Spleen (tissue), 11 donors: ENCODE results near the gene ERI3. TPM values are rescaled to one million over a fixed set of nuclear protein-coding genes. Genes with fewer than 3 reads are reported as not detected.
A peak's percentile ranks its signal among the peaks of the same experiment; 100 is the strongest.

Source experiments
- DNase-seq: peaks from one replicate; pipeline ENCODE4 v3.0.0-alpha.2; 2020
- H3K27ac ChIP-seq, 8 donors: fragments of 200-600 bp; sonication (generic) in 7 of 8; 1 replicate in 4 of 8; 2 replicates in 4 of 8; pipeline versions ENCODE4 v1.5.0 to v1.8.0; 2016 to 2021; ENCODE audit warnings: inconsistent platforms in 4 of 8, mild to moderate bottlenecking in 4 of 8, moderate library complexity in 1 of 8
- H3K27me3 ChIP-seq, 7 donors: fragments of 200-600 bp; sonication (generic) in 6 of 7; replicated peaks in 1 of 7; 1 replicate in 4 of 7; 2 replicates in 3 of 7; pipeline versions ENCODE4 v1.5.0 to v1.8.0; 2016 to 2021; ENCODE audit warnings: inconsistent platforms in 3 of 7, mild to moderate bottlenecking in 1 of 7
- H3K36me3 ChIP-seq, 6 donors: fragments of 200-600 bp; sonication (generic) in 5 of 6; 1 replicate in 4 of 6; 2 replicates in 2 of 6; pipeline versions ENCODE4 v1.5.0 to v1.8.0; 2016 to 2021; ENCODE audit warnings: inconsistent platforms in 2 of 6
- H3K4me1 ChIP-seq, 6 donors: fragments of 200-600 bp; sonication (generic) in 5 of 6; 1 replicate in 3 of 6; 2 replicates in 3 of 6; pipeline versions ENCODE4 v1.5.0 to v1.8.0; 2016 to 2021; ENCODE audit warnings: inconsistent platforms in 3 of 6
- H3K4me3 ChIP-seq, 8 donors: fragments of 200-600 bp; sonication (generic) in 7 of 8; 1 replicate in 4 of 8; 2 replicates in 4 of 8; pipeline versions ENCODE4 v1.5.0 to v1.8.0; 2016 to 2021; ENCODE audit warnings: inconsistent platforms in 4 of 8, mild to moderate bottlenecking in 4 of 8, moderate library complexity in 2 of 8
- H3K9me3 ChIP-seq, 8 donors: fragments of 200-600 bp; sonication (generic) in 7 of 8; 1 replicate in 4 of 8; 2 replicates in 4 of 8; pipeline versions ENCODE4 v1.5.0 to v1.8.0; 2016 to 2021; ENCODE audit warnings: inconsistent platforms in 4 of 8
- CTCF ChIP-seq, 11 experiments: fragments of 200-600 bp in 7 of 11; fragments of 450-650 bp in 4 of 11; sonication (generic) in 4 of 11; IDR thresholded peaks in 8 of 11; conservative IDR thresholded peaks in 3 of 11; 1 replicate in 7 of 11; 2 replicates in 4 of 11; pipeline versions ENCODE4 v1.4.0 to v1.8.0; 2016 to 2021; ENCODE audit warnings: antibody characterized with exemption in 11 of 11, inconsistent platforms in 4 of 11, mild to moderate bottlenecking in 1 of 11
- POLR2A ChIP-seq, 3 donors: fragments of 450-650 bp; IDR thresholded peaks; one replicate each; pipeline ENCODE4 v1.5.1; 2017; ENCODE audit warnings: antibody characterized with exemption in 3 of 3, mild to moderate bottlenecking in 1 of 3
- POLR2AphosphoS5 ChIP-seq, 3 donors: sonication (generic); formaldehyde crosslinking; IDR thresholded peaks; one replicate each; pipeline ENCODE4 v1.5.1; 2017; ENCODE audit warnings: antibody characterized with exemption in 3 of 3
- WGBS, 5 donors: extraction: QIAGEN DNeasy Blood & Tissue Kit in 3 of 5; methylation state at CpG; one replicate each; pipeline versions ENCODE4 v1.1.5 to v1.1.7; 2013 to 2018; 5-methylcytosine and 5-hydroxymethylcytosine counted together
- intact Hi-C: fragments of 100-400 bp; cut with DNase I; formaldehyde crosslinking; loops from one replicate; pipeline ENCODE4 v1.15.0; 2023; ENCODE audit warnings: low total_unique reads
- polyA plus RNA-seq, 3 donors: library from polyadenylated mRNA; stranded (reverse); fragments of 200-250 nt; gene quantifications; one replicate each; pipeline ENCODE4 v1.2.1, GENCODE V29; 2013
- total RNA-seq, 7 donors: library from RNA; depleted of rRNA in 3 of 7; stranded (reverse); fragments of >200 nt in 3 of 7; fragmentation: NEBNext Ultra II Directional in 4 of 7; extraction: Animal tissue kit (Norgen Biotek cat#: 25700) in 4 of 7; gene quantifications; one replicate each; pipeline versions ENCODE4 v1.1.0 to v1.2.1, GENCODE V29; 2016 to 2021
- donor health status: healthy with polysubstance abuse.
- donor health status: DM: no; HTN: no; CAD: no; lungs with moderate emphysema.
- donor health status: DM: no; HTN: no; CAD: no.
- donor health status: Bipolar disorder and iron deficiency.
- donor health status: healthy.
- donor health status: DM: no; HTN: no; CAD: no.
- donor health status: DM: yes; HTN: yes; CAD: no.

Gene ERI3
- total and polyA plus RNA-seq, 10 donors = 20.1 to 41.1 (median 27.3) TPM

- H3K4me3 ChIP-seq = no peak overlapping the region
- peaks cover 0 to 79% (median 2%) of the 10 kb centered on the region in 6 donors for H3K36me3 ChIP-seq
- H3K27me3 ChIP-seq = no peaks in the 10 kb centered on the region
- H3K27ac ChIP-seq = no peak overlapping the region
- intact Hi-C loops = no loop called here
- no peaks in the 10 kb centered on the region for H3K9me3 ChIP-seq
- DNase-seq = no peak
- peaks cover 0 to 39% (median 10%) of the 10 kb centered on the region in 6 donors for H3K4me1 ChIP-seq
- 84 to 96% (median 87%) methylated on average over 9 of the region's 9 CpGs for WGBS, 5 donors
- peak in 1 of 3 donors; percentile 48 for TF ChIP-seq POLR2AphosphoS5 (IDR thresholded peaks at IDR 0.05)
- no peak for TF ChIP-seq POLR2A (IDR thresholded peaks at IDR 0.05)
These were observed 110.1 kb downstream of the ERI3 start for GRCh38 chr1:44244986-44245385.

- no peak for DNase-seq
- no peak overlapping the region for H3K4me3 ChIP-seq
- peaks cover 0 to 82% (median 2%) of the 10 kb centered on the region in 6 donors for H3K36me3 ChIP-seq
- H3K9me3 ChIP-seq = no peaks in the 10 kb centered on the region
- no peaks in the 10 kb centered on the region for H3K27me3 ChIP-seq
- TF ChIP-seq POLR2AphosphoS5 (IDR thresholded peaks at IDR 0.05) (no peak), CTCF (IDR thresholded peaks at IDR 0.05 in 8 of 11, conservative IDR thresholded peaks at IDR 0.05 in 3 of 11) (no peak), POLR2A (IDR thresholded peaks at IDR 0.05) (no peak)
- H3K27ac ChIP-seq = peak overlapping the region in 1 of 8 donors; percentile 14
- intact Hi-C loops = no loop called here
- peaks cover 0 to 40% (median 7%) of the 10 kb centered on the region in 6 donors for H3K4me1 ChIP-seq
- 86 to 91% (median 90%) methylated on average over 7 of the region's 7 CpGs for WGBS, 5 donors
These were observed 111.1 kb downstream of the ERI3 start for GRCh38 chr1:44243782-44244495.

GRCh38 chr1:44242746-44243145, 112.3 kb downstream of the ERI3 start:
- intact Hi-C loops = no loop called here
- 88 to 94% (median 92%) methylated on average over 16 of the region's 16 CpGs for WGBS, 5 donors
- DNase-seq = no peak

GRCh38 chr1:44240802-44241671, 114.0 kb downstream of the ERI3 start:
- no peak overlapping the region for H3K4me3 ChIP-seq
- 88 to 96% (median 93%) methylated on average over 9 of the region's 9 CpGs for WGBS, 5 donors
- peaks cover 0 to 59% (median 2%) of the 10 kb centered on the region in 6 donors for H3K36me3 ChIP-seq
- DNase-seq = peak; percentile 27
- no peaks in the 10 kb centered on the region for H3K27me3 ChIP-seq
- no peaks in the 10 kb centered on the region for H3K9me3 ChIP-seq
- H3K4me1 ChIP-seq = peaks cover 0 to 49% (median 15%) of the 10 kb centered on the region in 6 donors
- intact Hi-C loops = no loop called here
- no peak for TF ChIP-seq POLR2A (IDR thresholded peaks at IDR 0.05)
- TF ChIP-seq POLR2AphosphoS5 (IDR thresholded peaks at IDR 0.05) = no peak
- TF ChIP-seq CTCF (IDR thresholded peaks at IDR 0.05 in 8 of 11, conservative IDR thresholded peaks at IDR 0.05 in 3 of 11) = no peak
- H3K27ac ChIP-seq = peak overlapping the region in 6 of 8 donors; percentile 19 to 80 (median 76)

More at GRCh38 chr1:44242746-44243145, 112.3 kb downstream of the ERI3 start:
- Histone ChIP-seq H3K27ac (peak overlapping the region in 2 of 8 donors; percentile 76 to 78), H3K27me3 (no peaks in the 10 kb centered on the region), H3K9me3 (no peaks in the 10 kb centered on the region), H3K36me3 (peaks cover 0 to 76% (median 2%) of the 10 kb centered on the region in 6 donors), H3K4me1 (peaks cover 0 to 52% (median 16%) of the 10 kb centered on the region in 6 donors), H3K4me3 (no peak overlapping the region)
- TF ChIP-seq POLR2A (IDR thresholded peaks at IDR 0.05) (no peak), POLR2AphosphoS5 (IDR thresholded peaks at IDR 0.05) (no peak)
